Subcutaneous adipose tissue (tissue), 4 donors: ENCODE data around the gene PURA. TPM values are rescaled to one million over a fixed set of nuclear protein-coding genes. Genes with fewer than 3 reads are reported as not detected.

ENCODE experiments used
- CTCF ChIP-seq: fragments of 450-650 bp; IDR thresholded peaks from one replicate; pipeline ENCODE4 v1.5.1; 2016; ENCODE audit warnings: low read depth, mild to moderate bottlenecking, control low read depth, antibody characterized with exemption, moderate library complexity
- total RNA-seq, 4 donors: library from RNA; depleted of rRNA; stranded (reverse); fragments of >200 nt; gene quantifications; one replicate each; pipeline ENCODE4 v1.1.0, GENCODE V29; 2016

Gene PURA
- total RNA-seq, 4 donors from 2014 or later = 25.6 to 41.7 (median 31.5) TPM

DNA sequence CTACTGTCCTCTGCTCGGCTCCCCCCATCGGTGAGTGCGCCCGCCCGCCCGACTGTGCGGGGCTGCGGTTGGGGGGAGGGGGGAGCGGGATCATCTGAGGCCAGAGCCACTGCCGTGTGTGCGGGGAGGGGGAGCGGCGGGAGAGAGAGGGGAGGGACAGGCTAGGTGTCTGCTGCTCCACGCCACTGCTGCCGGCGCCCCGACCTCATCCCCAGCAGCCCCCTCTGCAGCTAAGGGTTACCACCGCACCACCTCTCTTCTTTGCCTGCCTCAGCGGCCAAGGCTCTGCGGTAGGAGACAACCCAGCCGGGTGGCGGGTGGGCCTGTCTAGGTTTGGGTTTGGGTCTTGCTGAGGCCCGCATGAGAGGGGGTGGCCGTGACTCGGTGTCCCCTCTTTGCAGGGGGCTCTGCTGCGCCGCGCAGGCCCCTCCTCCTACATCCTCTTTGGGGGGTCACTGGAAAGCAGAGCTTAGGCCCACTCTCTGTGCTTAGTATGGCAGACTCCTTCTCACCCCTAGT, 670 bp upstream of the PURA start:
- no peak for TF ChIP-seq CTCF

DNA sequence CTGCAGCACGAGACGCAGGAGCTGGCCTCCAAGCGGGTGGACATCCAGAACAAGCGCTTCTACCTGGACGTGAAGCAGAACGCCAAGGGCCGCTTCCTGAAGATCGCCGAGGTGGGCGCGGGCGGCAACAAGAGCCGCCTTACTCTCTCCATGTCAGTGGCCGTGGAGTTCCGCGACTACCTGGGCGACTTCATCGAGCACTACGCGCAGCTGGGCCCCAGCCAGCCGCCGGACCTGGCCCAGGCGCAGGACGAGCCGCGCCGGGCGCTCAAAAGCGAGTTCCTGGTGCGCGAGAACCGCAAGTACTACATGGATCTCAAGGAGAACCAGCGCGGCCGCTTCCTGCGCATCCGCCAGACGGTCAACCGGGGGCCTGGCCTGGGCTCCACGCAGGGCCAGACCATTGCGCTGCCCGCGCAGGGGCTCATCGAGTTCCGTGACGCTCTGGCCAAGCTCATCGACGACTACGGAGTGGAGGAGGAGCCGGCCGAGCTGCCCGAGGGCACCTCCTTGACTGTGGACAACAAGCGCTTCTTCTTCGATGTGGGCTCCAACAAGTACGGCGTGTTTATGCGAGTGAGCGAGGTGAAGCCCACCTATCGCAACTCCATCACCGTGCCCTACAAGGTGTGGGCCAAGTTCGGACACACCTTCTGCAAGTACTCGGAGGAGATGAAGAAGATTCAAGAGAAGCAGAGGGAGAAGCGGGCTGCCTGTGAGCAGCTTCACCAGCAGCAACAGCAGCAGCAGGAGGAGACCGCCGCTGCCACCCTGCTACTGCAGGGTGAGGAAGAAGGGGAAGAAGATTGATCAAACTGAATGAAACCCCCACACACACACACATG, 654 bp downstream of the PURA start:
- no peak for TF ChIP-seq CTCF

GRCh38 chr5:140115186-140115500, 1.2 kb downstream of the PURA start:
- TF ChIP-seq CTCF = no peak

GRCh38 chr5:140116716-140117115, 2.8 kb downstream of the PURA start:
- TF ChIP-seq CTCF = no peak

DNA sequence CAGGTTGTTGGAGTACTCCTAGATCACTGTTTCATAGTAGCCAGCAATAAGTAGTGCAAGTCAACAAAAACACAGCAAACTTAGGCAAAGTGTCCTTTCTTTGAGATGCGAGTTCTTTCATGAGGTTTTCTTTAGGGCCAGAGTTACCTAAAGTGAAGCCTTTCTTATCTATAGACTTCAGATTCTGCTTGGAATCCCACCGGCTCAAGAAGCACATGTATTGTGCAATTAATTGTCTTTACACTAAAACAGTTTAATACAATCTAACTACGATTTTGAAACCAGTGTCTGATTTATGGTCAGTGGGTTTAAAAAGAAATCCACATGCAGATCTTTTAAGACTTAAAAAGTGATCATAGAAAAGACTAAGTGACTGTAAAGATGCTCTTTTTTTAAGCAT, 3.6 kb downstream of the PURA start:
- no peak for TF ChIP-seq CTCF

DNA sequence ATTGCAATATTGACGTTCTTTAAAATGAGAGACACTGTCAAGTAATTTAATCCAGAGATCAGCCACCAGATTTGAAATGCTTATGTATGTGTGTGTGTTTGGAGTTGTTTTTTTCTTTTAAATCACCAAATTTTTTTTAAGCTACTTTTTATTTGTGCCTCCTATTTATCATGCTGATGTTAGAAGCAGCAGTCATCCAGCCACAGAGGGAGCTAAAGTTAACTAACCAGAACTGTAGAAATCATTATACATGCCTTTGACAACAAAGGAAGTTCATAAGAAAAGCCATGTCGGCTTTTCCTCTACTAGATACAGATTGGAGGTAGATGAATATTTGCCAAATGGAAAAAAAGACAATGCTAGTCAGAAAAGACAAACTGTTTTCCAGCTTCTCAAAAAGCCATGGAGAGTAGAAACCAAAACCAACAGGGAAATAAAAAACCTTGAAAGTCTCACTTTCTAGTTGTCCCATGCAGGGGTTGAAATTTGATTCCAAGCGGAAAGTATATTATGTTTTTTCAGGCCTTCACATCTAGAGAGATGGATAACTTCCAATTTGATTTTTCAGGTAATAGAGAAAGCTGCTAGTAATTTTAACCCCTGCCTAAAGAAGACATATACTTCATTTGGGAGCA, 4.5 kb downstream of the PURA start:
- TF ChIP-seq CTCF = no peak

DNA sequence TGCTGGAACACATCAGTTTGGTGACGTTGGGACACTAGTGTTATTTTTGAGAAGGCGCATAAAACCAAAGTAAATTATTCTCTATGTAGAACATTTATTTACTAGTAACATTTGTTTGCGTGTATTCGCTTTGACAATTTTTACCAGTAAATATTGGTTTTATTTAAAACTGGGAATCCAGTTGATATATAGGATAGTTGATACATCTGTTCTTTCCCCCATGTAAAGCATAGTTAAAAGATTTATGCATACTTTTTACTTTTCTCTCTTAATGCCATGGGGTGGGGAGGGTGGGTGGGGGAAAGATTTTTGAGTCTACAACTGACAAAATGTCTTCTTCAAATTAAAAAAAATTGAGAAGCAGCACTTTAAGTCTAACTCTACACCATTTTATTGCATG, 11.7 kb downstream of the PURA start, which contains the start of gene IGIP:
Gene IGIP, plus strand, starts transcription at position 301 of the 400 bp plus-strand sequence. CDS start 2,540 bp downstream, outside the sequence.
- TF ChIP-seq CTCF = no peak
